Measurements from ENCODE around the gene SLC13A2. TPM values are rescaled to one million over a fixed set of nuclear protein-coding genes. Genes with fewer than 3 reads are reported as not detected.

Gene SLC13A2
- total RNA-seq, 2 experiments from 2014 or later: not detected

DNA sequence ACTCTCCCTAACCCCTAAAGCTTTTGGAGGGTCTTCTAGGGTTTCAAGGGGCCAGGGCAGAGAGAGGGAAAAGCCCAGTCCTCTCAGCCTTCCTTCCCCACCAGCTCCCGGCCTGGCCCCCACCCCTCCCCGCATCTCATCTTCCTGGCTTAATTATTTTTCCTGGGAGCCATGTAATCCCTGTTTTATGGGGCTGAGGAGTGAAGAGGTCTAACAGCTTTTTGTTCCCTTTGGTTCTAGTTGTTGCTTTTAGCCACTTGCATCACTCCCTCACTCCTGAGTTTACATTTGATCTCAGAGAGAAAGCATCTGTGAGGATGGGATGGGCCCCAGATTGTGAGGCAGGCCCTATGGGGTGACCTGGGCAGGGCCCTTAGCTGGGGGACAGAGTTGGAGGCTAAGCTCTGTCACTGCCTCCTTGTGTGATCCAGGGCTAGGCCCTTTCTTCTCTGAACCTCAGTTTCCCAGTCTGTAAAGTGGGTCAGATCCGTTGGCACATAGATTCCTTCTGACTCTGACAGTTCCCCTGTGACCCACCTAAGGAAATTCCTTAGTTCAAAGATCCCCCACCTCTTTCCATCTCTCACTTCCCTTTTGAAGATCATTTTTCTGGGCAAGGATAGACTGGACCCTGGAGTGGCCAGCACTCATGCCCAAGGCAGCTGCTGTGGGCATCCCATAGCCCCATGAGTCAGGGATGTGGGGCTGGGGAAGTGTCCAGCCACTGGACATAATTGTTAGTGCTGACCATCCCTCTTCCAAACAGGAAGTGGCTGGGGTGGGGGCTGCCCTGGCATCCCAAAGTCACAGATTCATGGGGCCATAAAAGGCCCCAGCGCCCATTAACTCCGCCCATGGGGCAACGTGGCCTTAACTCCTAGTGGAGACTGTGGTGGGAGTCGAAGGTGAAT lies 58.9 kb downstream of the SLC13A2 start:
- Mint-ChIP-seq H3K36me3 (no peaks in the 10 kb centered on the region), H3K9me3 (ENCODE audit: low read depth) (no peaks in the 10 kb centered on the region), H3K4me1 (no peaks in the 10 kb centered on the region), H3K4me3 (no peak overlapping the region), H3K27me3 (peaks cover 4% of the 10 kb centered on the region), H3K27ac (no peak overlapping the region)
- ATAC-seq (no peak), DNase-seq (no peak)
- CTCF ChIA-PET: interaction anchor here (1.2 kb wide), 1 partner anchor 14 kb away, joined by 4 read pairs; no protein-coding TSS in a partner anchor

DNA sequence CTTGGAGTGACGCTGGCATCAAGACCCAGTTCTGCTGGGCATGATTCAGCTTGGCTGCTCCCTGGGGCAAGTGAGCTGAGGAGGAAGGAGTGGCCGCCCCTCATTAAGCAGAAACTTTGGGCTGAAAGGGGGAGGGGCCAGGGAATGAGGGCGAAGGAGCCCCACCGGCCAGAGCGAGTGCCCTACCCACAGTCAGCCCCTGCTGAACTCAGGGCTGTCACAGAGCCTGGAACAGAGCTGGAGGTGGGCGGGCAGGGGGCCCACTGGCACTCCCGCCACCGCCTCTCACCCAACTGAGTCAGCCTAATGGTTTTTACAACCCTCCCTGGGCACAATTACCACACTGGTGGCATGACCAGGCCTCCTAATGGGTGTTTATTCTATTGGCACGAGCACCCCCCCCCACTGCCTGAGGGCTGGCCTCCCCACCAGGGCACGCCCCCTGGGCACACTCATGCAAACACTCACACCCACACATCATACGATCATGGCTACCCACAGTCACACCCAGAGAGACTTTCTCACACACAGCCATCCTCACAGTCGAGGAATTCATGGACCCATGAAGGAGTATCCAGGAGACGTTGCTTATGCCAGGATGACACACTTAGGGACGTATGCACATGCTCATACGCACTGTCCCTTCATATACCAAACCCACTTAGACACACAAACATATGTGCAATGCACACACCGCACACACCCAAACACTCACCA lies 59.8 kb downstream of the SLC13A2 start:
- H3K27ac Mint-ChIP-seq: no peak overlapping the region
- CTCF ChIA-PET: no interaction called here
- no peaks in the 10 kb centered on the region for H3K9me3 Mint-ChIP-seq (ENCODE audit: low read depth)
- H3K4me1 Mint-ChIP-seq: no peaks in the 10 kb centered on the region
- H3K36me3 Mint-ChIP-seq: no peaks in the 10 kb centered on the region
- ATAC-seq (no peak), DNase-seq (no peak)
- no peak overlapping the region for H3K4me3 Mint-ChIP-seq
- H3K27me3 Mint-ChIP-seq: peaks cover 4% of the 10 kb centered on the region

DNA sequence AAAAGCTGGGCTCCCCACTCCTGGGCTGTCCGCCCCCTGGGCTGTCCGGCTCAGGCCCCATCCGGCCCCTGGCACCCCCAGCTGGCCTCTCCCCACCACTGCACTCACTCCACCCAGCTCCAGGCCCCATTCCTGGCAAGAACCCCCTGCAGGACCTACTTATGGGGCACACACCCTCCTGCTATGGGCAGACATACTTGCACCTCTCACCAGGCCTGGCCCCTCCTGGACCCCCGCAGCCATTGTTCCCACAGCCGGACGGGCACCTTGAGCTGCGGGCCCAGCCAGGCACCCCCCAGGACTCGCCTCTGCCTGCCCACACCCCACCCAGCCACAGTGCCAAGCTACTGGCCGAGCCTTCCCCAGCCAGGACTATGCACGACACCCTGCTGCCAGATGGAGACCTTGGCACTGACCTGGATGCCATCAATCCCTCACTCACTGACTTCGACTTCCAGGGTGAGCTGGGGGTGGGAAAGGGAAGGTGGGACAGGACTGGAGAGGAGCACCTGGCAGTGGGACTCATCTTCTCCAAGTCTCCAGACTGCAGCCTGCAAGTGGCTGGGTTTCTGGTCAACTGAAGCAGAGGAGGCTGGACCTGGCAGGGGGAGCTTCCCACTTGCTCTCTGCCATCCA lies 61.4 kb downstream of the SLC13A2 start:
- Mint-ChIP-seq H3K27me3 (peaks cover 4% of the 10 kb centered on the region), H3K4me1 (no peaks in the 10 kb centered on the region), H3K36me3 (no peaks in the 10 kb centered on the region), H3K9me3 (ENCODE audit: low read depth) (no peaks in the 10 kb centered on the region), H3K4me3 (no peak overlapping the region), H3K27ac (no peak overlapping the region)
- no peak for ATAC-seq
- CTCF ChIA-PET: interaction anchor here (1.6 to 3.7 kb wide), 2 partner anchors 13 to 41 kb away, joined by 5 to 19 read pairs; no protein-coding TSS in a partner anchor
- DNase-seq: no peak

DNA sequence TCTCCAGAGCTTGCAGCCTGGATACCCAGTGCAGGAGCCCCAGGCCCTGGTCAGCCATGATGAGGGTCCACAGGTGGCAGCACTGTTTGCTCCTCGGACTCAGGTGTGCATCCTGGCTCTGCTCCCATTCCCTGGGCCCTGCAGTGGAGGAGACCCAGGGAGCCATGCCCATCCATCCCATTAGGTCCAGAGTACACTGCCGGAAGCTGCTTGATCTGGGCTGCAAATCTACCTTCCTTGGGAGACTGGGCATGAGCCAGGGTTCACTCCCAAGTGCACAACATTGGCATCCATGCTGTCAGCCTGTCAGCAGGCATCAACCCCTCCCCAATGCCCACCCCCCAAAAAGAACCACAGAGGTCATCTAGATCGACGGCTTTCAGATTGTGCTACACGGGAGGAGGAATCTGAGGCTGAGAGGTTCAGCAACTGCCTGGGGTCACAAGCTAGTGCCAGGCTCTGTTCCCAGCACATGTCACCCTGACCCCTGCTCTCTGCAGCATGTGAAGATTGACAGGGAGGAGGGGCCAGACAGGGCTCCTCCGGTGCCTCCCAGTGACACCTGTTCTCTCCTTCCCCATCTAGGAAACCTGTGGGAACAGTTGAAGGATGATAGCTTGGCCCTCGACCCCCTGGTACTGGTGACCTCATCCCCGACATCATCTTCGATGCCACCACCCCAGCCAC lies 63.2 kb downstream of the SLC13A2 start:
- H3K4me1 Mint-ChIP-seq: no peaks in the 10 kb centered on the region
- no peak overlapping the region for H3K27ac Mint-ChIP-seq
- CTCF ChIA-PET: interaction anchor here (1.4 to 3.7 kb wide), 5 partner anchors 11 to 68 kb away, joined by 4 to 19 read pairs (median 5); no protein-coding TSS in a partner anchor
- ATAC-seq (no peak), DNase-seq (no peak)
- H3K27me3 Mint-ChIP-seq: peaks cover 1% of the 10 kb centered on the region
- no peaks in the 10 kb centered on the region for H3K9me3 Mint-ChIP-seq (ENCODE audit: low read depth)
- H3K36me3 Mint-ChIP-seq: no peaks in the 10 kb centered on the region
- H3K4me3 Mint-ChIP-seq: no peak overlapping the region

DNA sequence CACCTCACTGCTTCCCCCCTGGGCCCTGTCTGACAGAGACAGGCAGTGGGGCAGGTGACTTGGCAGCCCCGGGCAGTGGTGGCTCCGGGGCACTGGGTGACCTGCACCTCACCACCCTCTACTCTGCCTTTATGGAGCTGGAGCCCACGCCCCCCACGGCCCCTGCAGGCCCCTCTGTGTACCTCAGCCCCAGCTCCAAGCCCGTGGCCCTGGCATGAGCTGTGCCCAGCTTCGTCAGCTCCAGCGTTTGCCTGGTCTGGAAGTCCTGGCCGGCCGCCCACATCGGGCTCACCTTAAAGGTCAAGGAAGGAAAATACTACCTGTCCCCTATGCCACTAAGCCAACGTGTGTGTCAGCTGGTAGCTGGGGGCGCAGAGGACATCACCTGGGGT lies 63.8 kb downstream of the SLC13A2 start:
- CTCF ChIA-PET: interaction anchor here (1.4 to 3.7 kb wide), 4 partner anchors 11 to 69 kb away, joined by 4 to 19 read pairs (median 6); no protein-coding TSS in a partner anchor
- DNase-seq (no peak), ATAC-seq (no peak)
- Mint-ChIP-seq H3K27me3 (no peaks in the 10 kb centered on the region), H3K36me3 (no peaks in the 10 kb centered on the region), H3K4me1 (no peaks in the 10 kb centered on the region), H3K4me3 (no peak overlapping the region), H3K9me3 (ENCODE audit: low read depth) (no peaks in the 10 kb centered on the region), H3K27ac (no peak overlapping the region)

DNA sequence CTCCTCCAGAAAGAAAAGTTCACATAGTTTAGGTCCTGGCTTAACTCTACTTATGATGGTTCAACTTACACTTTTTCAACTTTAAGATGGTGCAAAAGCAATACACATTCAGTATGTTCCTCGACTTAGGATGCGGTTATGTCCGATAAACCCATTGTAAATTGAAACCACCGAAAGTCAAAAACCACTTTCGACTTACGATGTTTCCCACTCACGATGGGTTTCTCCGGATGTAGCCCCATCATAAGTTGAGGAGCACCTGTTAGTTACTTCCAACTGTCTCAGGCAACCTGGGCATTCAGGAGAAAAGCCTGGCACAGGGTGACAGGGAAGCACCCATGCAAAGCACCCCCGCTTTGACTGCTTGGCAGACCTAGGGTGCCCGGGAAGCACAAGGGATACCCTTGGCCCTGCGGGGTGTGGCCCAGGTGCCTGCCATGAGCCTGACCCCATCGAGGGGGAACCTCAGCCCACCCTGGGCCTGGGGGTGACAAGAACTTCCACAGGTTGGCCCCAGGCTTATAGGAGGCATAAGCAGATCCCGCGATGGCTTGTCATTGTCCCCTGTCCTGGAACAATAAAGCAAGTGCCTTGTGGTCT lies 65.0 kb downstream of the SLC13A2 start:
- CTCF ChIA-PET: interaction anchor here (1.4 to 3.7 kb wide), 3 partner anchors 10 to 70 kb away, joined by 5 to 19 read pairs (median 6); no protein-coding TSS in a partner anchor
- no peaks in the 10 kb centered on the region for H3K36me3 Mint-ChIP-seq
- H3K27me3 Mint-ChIP-seq: no peaks in the 10 kb centered on the region
- DNase-seq (no peak), ATAC-seq (no peak)
- H3K27ac Mint-ChIP-seq: no peak overlapping the region
- no peak overlapping the region for H3K4me3 Mint-ChIP-seq
- H3K4me1 Mint-ChIP-seq: no peaks in the 10 kb centered on the region
- H3K9me3 Mint-ChIP-seq (ENCODE audit: low read depth): no peaks in the 10 kb centered on the region

DNA sequence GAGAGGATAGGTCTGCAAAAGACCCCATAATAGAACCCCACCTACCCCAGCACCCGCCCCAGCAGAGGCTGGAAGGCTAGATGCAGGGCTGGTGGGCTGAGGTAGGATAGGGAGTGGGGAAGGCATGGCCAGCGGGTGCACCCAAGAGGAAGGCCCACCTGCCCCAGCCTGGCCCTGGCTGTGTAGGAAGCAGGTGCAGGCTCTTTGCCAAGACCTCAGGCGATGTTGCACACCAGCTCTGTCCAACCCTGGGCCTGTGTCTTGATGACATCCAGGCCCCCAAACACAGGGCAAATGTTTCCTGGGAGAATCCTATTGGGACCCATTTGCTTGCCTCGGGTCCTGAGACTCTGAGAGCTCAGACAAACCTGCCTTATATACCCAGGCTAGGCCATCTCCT lies 66.8 kb downstream of the SLC13A2 start:
- H3K36me3 Mint-ChIP-seq: no peaks in the 10 kb centered on the region

DNA sequence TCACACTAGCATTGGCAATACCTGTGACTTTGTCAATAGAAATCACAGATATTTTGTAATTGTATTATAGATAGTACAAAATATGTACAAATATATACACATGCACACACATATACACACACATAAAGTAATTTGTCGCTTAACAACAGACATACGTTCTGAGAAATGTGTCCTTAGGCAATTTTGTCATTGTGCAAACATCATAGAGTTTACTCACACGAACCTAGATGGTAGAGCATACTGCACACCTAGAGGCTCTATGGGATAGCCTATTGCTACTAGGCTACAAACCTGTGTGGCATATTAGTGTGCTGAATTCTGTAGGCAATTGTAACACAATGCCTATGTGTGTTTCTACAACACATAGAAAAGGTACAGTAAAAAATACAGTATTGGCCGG lies 68.0 kb downstream of the SLC13A2 start:
- no peaks in the 10 kb centered on the region for H3K27me3 Mint-ChIP-seq
- H3K4me1 Mint-ChIP-seq: no peaks in the 10 kb centered on the region
- no peaks in the 10 kb centered on the region for H3K9me3 Mint-ChIP-seq (ENCODE audit: low read depth)
- H3K4me3 Mint-ChIP-seq: no peak overlapping the region
- ATAC-seq: no peak
- no peaks in the 10 kb centered on the region for H3K36me3 Mint-ChIP-seq
- no peak overlapping the region for H3K27ac Mint-ChIP-seq
- CTCF ChIA-PET: interaction anchor here (0.6 to 2.5 kb wide), 12 partner anchors 8 to 239 kb away, joined by 3 to 24 read pairs (median 3); partner anchors contain the start of genes ALDOC and TNFAIP1
- DNase-seq: no peak

More for the DNA sequence above, 66.8 kb downstream of the SLC13A2 start:
- no peak for DNase-seq
- CTCF ChIA-PET: interaction anchor here (1.0 to 2.5 kb wide), 14 partner anchors 10 to 205 kb away, joined by 3 to 24 read pairs (median 3); partner anchors contain the start of genes ALDOC, PIGS and TNFAIP1
- no peak overlapping the region for H3K4me3 Mint-ChIP-seq
- no peaks in the 10 kb centered on the region for H3K9me3 Mint-ChIP-seq (ENCODE audit: low read depth)
- no peaks in the 10 kb centered on the region for H3K27me3 Mint-ChIP-seq
- H3K4me1 Mint-ChIP-seq: no peaks in the 10 kb centered on the region
- ATAC-seq: no peak
- H3K27ac Mint-ChIP-seq: no peak overlapping the region

DNA sequence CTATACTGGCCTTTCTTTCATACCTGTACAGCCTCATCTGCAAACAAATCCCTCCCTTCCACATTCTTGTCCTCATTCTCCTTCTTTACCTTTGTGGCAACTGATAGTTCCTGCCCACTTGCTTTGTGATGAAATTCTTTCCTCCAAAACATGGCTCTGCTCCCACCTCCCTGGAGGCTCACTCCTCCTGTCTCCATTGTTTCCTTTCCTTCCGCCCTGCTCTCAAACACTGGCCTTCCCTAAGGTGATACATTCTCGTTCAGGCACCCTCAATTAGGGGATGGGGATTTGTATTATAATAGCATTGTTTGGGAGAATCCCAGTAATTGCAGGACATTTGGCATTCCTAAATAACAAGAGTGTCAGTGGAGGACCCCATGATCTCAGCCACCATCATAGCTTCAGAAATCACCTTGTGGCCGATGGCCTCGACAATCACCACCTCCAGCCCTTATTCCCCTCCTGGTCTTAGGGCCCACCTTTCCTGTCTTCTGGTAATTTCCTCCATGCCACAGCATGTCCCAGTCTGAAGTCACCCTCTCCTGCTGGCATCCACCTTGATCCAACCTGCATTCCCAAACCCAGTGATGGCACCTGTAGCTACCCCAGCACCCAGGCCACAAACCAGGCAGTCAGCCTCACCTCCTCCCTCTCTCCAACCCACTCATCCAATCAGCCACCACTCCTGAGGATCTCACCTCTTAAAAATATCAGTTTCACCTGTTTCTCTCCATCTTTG lies 71.1 kb downstream of the SLC13A2 start:
- no peak for ATAC-seq
- Mint-ChIP-seq H3K9me3 (ENCODE audit: low read depth) (no peaks in the 10 kb centered on the region), H3K4me3 (no peak overlapping the region), H3K27ac (no peak overlapping the region), H3K36me3 (peaks cover 3% of the 10 kb centered on the region), H3K4me1 (peaks cover 16% of the 10 kb centered on the region), H3K27me3 (no peaks in the 10 kb centered on the region)
- no peak for DNase-seq
- CTCF ChIA-PET: no interaction called here

DNA sequence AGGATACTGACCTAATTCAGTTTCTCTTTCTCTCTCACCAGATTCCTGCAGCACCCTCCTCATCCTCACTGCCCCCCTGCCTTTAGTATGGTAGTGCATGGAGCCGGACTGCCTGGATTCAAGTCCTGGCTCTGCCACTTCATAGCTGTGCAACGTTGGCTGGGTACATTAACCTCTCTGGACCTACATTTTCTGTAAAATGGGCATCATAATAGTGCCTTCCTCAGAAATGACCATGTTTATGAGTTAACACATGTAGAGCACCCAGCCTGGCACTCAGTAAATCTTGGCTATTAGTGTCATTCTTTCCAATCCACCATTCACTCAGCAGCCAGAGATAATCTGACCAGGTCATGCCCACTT lies 71.7 kb downstream of the SLC13A2 start:
- Mint-ChIP-seq H3K36me3 (peaks cover 3% of the 10 kb centered on the region), H3K9me3 (ENCODE audit: low read depth) (no peaks in the 10 kb centered on the region), H3K27me3 (no peaks in the 10 kb centered on the region), H3K27ac (no peak overlapping the region), H3K4me1 (peaks cover 21% of the 10 kb centered on the region), H3K4me3 (no peak overlapping the region)
- ATAC-seq (no peak), DNase-seq (no peak)
- CTCF ChIA-PET: no interaction called here

DNA sequence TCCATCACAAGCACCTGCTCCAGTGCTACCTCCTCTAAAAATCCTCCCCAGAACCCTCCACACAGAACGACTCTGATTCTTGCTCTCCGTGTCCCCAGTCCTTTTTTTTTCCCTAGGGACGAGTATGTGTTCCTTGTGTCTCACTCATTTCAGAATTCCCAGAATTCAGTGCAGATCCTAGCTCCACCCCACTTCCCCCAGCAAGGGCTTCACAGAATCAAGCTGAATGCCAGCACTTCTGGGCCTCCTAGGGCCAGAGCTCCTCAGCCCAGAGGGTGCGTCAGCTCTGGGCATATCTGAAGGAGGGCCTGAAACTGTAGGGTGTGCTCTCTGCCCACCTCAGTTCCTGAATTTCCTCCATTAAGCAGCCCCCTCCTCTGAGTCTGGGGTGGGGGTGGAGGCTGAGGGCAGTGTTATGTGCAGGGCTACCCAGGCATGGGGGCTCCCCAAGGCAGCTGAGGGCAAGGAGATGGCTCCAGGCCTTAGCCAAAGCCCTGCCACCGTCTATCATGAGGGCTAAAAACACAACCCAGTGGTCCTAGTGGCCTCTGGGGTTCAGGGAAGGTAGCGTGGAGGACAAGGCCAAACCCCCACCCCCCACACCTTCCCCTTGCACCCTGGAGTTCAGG lies 72.5 kb downstream of the SLC13A2 start:
- CTCF ChIA-PET: interaction anchor here (1.8 to 3.9 kb wide), 4 partner anchors 9 to 52 kb away, joined by 4 to 19 read pairs (median 6); no protein-coding TSS in a partner anchor
- Mint-ChIP-seq H3K9me3 (ENCODE audit: low read depth) (no peaks in the 10 kb centered on the region), H3K36me3 (peaks cover 3% of the 10 kb centered on the region), H3K4me3 (no peak overlapping the region), H3K4me1 (peaks cover 29% of the 10 kb centered on the region), H3K27me3 (no peaks in the 10 kb centered on the region), H3K27ac (no peak overlapping the region)
- ATAC-seq (no peak), DNase-seq (no peak)
